ENCODE measurements around the gene AANAT.

Gene AANAT

DNA sequence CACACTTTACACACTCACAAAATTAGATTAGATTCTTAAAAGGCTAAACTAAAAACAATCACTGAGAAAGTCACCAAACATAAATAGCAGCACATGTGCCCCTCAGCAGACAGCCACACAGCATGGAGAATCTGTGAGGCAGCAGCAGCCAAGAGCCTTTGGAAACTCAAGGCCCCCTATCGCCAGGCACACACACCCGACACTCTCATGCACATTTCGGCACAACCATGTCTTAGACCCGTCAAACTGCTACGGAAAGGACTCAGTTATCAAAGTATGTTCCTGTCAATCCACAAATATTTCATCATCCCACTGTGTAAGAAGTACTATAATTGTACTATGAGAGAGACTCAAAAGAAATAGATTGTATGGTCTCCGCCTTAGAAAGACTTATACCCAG lies 35.4 kb upstream of the AANAT start:
- H3K27ac ChIP-seq (ENCODE audit: low read depth, low read length, severe bottlenecking): no peak overlapping the region
- WGBS, 2 experiments (ENCODE audit: insufficient coverage in 2 of 2): 80 to 100% methylated on average over 1 to 2 of the region's 6 CpGs

DNA sequence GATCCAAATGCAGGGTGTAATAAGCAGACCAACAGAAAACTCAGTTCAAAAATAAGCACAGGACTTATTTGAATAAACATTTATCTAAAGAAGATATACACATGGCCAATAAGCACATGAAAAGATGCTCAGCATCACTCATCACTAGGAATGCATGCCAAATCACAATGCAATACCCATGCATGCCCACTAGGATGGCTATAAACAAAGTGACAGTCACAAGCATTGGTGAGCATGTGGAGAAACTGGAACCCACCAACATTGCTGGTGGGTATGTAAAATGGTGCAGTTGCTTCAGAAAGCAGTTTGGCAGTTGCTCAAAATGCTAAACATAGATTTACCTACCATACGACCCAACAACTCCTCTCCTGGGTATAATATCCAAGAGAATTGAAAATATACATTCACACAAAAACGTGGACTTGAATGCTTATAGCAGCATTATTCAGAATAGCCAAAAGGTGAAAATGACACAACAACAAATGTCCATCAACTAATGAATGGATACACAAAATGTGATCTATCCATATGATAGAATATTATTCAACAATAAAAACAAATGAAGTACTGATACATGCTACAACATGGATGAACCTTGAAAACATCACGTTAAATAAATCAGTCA lies 34.6 kb upstream of the AANAT start:
- Histone ChIP-seq H3K27ac (ENCODE audit: low read depth, low read length, severe bottlenecking) (no peak overlapping the region), H3K4me1 (ENCODE audit: control insufficient read depth, insufficient read depth, low read length, poor library complexity, severe bottlenecking) (no peaks in the 10 kb centered on the region), H3K36me3 (ENCODE audit: control insufficient read depth, insufficient read depth, low read length) (no peaks in the 10 kb centered on the region), H3K4me3 (ENCODE audit: extremely low read depth, insufficient read depth, low read length, poor library complexity, severe bottlenecking) (no peak overlapping the region), H3K9me3 (ENCODE audit: control insufficient read depth, low read length) (no peaks in the 10 kb centered on the region)
- WGBS, 2 experiments (ENCODE audit: insufficient coverage in 2 of 2): 93 to 100% methylated on average over 2 to 3 of the region's 3 CpGs

More for the DNA sequence above, 35.4 kb upstream of the AANAT start:
- Histone ChIP-seq H3K36me3 (ENCODE audit: control insufficient read depth, insufficient read depth, low read length) (no peaks in the 10 kb centered on the region), H3K4me3 (ENCODE audit: extremely low read depth, insufficient read depth, low read length, poor library complexity, severe bottlenecking) (no peak overlapping the region), H3K4me1 (ENCODE audit: control insufficient read depth, insufficient read depth, low read length, poor library complexity, severe bottlenecking) (no peaks in the 10 kb centered on the region), H3K9me3 (ENCODE audit: control insufficient read depth, low read length) (no peaks in the 10 kb centered on the region)

DNA sequence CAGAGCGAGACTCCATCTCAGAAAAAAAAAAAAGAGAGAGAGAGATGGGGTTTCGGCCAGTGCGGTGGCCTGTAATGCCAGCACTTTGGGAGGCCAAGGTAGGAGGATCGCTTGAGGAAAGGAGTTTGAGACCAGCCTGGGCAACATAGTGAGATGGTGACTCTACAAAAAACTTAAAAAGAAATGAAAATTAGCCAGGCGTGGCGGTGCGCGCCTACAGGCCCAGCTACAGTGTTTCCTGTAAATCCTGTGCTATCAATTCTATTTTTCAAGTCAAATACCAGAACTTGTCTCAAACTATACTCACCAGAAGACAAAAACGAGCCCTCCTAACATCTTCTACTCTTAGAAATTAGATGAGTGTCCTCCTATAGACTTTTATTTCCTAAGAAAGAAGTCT lies 33.7 kb upstream of the AANAT start:
- H3K27ac ChIP-seq (ENCODE audit: low read depth, low read length, severe bottlenecking): no peak overlapping the region
- H3K36me3 ChIP-seq (ENCODE audit: control insufficient read depth, insufficient read depth, low read length): no peaks in the 10 kb centered on the region
- H3K4me3 ChIP-seq (ENCODE audit: extremely low read depth, insufficient read depth, low read length, poor library complexity, severe bottlenecking): no peak overlapping the region
- H3K9me3 ChIP-seq (ENCODE audit: control insufficient read depth, low read length): no peaks in the 10 kb centered on the region
- no peaks in the 10 kb centered on the region for H3K4me1 ChIP-seq (ENCODE audit: control insufficient read depth, insufficient read depth, low read length, poor library complexity, severe bottlenecking)
- WGBS, 2 experiments (ENCODE audit: insufficient coverage in 2 of 2): 95 to 97% methylated on average over 8 to 9 of the region's 9 CpGs

DNA sequence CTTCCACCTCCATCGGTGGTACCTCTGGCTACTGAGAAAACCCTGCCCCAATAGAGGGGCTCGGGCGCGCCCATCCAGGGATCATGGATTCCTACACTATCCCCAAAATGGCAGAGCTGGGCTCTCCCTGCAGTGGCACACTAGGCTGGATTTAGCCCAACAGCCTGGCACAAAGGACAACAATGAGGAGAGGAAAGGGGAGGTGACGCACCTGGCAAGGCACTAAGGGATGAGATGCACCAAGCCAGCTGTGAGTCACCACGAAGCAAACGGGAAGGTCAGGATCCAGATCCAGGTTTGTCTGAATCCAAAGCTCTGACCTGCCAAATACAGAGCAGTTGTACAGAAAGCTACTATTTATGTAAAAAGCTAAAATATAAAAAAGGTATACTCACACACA lies 32.5 kb upstream of the AANAT start:
- no peak overlapping the region for H3K4me3 ChIP-seq (ENCODE audit: extremely low read depth, insufficient read depth, low read length, poor library complexity, severe bottlenecking)
- 96 to 100% methylated on average over 1 to 4 of the region's 7 CpGs for WGBS, 2 experiments (ENCODE audit: insufficient coverage in 2 of 2)
- H3K4me1 ChIP-seq (ENCODE audit: control insufficient read depth, insufficient read depth, low read length, poor library complexity, severe bottlenecking): peaks cover 3% of the 10 kb centered on the region

DNA sequence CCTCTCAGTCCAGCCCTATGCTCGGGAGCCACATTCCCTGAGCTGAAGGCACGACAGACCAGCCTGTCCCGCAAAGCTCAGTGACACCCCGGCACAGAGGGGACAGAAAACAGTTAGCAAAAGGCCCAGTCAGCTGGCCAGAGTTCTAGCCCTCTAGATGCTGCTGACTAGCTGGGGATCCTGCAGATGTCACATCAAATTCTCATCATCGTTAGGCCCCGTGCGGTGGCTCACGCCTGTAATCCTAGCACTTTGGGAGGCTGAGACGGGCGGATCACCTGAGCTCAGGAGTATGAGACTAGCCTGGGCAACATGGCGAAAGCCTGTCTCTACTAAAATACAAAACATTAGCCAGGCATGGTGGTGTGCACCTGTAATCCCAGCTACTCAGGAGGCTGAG lies 31.7 kb upstream of the AANAT start:
- no peak overlapping the region for H3K27ac ChIP-seq (ENCODE audit: low read depth, low read length, severe bottlenecking)
- H3K9me3 ChIP-seq (ENCODE audit: control insufficient read depth, low read length): no peaks in the 10 kb centered on the region
- no peaks in the 10 kb centered on the region for H3K36me3 ChIP-seq (ENCODE audit: control insufficient read depth, insufficient read depth, low read length)
- H3K4me3 ChIP-seq (ENCODE audit: extremely low read depth, insufficient read depth, low read length, poor library complexity, severe bottlenecking): no peak overlapping the region
- H3K4me1 ChIP-seq (ENCODE audit: control insufficient read depth, insufficient read depth, low read length, poor library complexity, severe bottlenecking): peaks cover 5% of the 10 kb centered on the region
- 94 to 99% methylated on average over 9 to 11 of the region's 11 CpGs for WGBS, 2 experiments (ENCODE audit: insufficient coverage in 2 of 2)

More for the DNA sequence above, 32.5 kb upstream of the AANAT start:
- H3K27ac ChIP-seq (ENCODE audit: low read depth, low read length, severe bottlenecking): no peak overlapping the region
- no peaks in the 10 kb centered on the region for H3K36me3 ChIP-seq (ENCODE audit: control insufficient read depth, insufficient read depth, low read length)
- H3K9me3 ChIP-seq (ENCODE audit: control insufficient read depth, low read length): no peaks in the 10 kb centered on the region

DNA sequence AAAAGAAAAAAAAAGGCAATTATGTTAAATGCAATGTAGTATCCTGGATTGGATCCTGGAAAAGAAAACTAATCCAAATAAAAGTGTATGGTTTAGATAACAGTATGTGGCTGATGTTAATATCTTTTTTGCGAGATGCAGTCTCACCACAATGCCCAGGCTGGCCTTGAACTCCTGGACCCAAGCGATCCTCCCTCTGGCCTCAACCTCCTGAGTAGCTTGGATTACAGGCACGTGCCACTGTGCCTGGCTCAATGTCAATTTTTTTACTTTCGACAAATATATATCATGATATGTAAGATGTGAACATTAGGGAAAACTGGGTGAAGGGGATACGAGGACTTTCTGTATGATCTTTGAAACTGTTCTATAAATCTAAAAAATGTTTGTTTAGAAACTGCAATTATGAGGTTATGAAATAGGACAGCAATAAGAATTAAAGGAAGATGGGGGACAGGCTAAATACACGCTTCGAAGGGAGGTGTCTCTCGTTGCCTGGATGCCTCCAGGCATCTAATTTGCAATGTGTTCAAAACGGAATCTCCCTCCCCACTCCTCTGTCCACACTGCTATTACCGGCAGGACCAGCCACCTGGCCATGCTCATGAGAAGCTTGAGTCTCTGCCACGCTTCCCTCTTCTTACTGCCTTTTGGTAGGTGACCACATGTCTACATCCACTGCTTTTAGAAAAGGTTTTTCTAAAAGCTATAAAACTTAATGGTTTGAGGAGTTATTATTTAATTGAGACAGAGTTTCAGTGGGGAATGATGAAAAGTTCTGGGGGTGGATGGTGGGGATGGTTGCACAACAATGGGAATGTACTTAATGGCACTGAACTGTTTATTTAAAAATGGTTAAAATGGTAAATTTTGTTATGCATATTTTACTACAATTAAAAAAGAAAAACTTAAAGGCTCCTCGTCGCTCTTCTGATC lies 29.7 kb upstream of the AANAT start:
- Histone ChIP-seq H3K27ac (ENCODE audit: low read depth, low read length, severe bottlenecking) (no peak overlapping the region), H3K4me3 (ENCODE audit: extremely low read depth, insufficient read depth, low read length, poor library complexity, severe bottlenecking) (no peak overlapping the region), H3K36me3 (ENCODE audit: control insufficient read depth, insufficient read depth, low read length) (no peaks in the 10 kb centered on the region), H3K9me3 (ENCODE audit: control insufficient read depth, low read length) (no peaks in the 10 kb centered on the region), H3K4me1 (ENCODE audit: control insufficient read depth, insufficient read depth, low read length, poor library complexity, severe bottlenecking) (peaks cover 9% of the 10 kb centered on the region)
- WGBS, 2 experiments (ENCODE audit: insufficient coverage in 2 of 2): 87 to 95% methylated on average over 7 to 9 of the region's 13 CpGs

DNA sequence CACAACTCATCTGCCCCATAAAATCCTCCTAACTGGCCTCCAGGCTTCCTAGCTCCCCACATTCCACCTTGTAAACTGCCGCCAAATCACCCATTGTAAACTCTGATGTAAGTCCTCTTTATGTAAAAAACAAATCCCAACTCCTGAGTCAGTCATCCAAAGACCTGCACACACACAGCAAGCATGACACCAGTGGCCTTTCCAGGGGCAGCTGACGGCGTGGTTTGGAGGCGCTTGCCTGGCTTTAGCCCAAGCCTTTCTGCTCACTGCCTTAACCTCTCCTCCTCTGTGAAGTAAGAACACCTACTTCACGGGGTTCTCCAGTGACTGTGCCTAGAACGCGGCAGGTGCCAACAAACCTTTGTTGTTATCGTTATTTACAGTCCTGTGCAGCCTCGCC lies 28.5 kb upstream of the AANAT start:
- H3K36me3 ChIP-seq (ENCODE audit: control insufficient read depth, insufficient read depth, low read length): no peaks in the 10 kb centered on the region
- 96 to 97% methylated on average over 7 to 9 of the region's 9 CpGs for WGBS, 2 experiments (ENCODE audit: insufficient coverage in 2 of 2)
- H3K4me3 ChIP-seq (ENCODE audit: extremely low read depth, insufficient read depth, low read length, poor library complexity, severe bottlenecking): no peak overlapping the region
- H3K4me1 ChIP-seq (ENCODE audit: control insufficient read depth, insufficient read depth, low read length, poor library complexity, severe bottlenecking): peaks cover 16% of the 10 kb centered on the region
- H3K27ac ChIP-seq (ENCODE audit: low read depth, low read length, severe bottlenecking): no peak overlapping the region
- no peaks in the 10 kb centered on the region for H3K9me3 ChIP-seq (ENCODE audit: control insufficient read depth, low read length)

DNA sequence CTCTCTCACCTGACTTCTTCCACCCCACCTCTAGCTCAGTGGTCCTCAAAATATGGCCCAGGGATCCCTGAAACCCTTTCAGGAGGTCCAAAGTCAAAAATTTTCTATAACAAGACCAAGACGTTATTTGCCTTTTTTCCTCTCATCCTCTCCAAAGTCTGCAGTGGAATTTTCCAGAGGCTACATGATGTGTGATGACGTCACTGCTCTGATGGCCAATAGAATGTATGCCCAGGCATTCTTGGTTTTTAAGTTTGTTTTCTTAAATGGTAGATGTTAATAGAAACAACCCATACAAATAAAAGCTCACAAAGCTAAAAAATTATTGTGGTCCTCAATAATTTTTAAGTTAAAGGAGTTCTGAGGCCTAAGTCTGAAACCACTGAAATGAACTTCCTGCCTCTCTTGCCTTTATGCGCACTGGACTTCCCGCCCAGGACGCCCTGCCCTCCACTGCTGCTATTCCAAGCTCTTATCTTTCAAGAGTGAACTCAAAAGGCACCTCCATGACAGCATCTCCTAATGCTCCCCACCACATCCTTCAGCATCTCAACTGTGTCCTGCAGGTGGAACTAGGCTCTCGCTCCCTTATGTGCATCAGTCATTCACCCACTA lies 28.0 kb upstream of the AANAT start:
- 89 to 99% methylated on average over 3 to 4 of the region's 6 CpGs for WGBS, 2 experiments (ENCODE audit: insufficient coverage in 2 of 2)

DNA sequence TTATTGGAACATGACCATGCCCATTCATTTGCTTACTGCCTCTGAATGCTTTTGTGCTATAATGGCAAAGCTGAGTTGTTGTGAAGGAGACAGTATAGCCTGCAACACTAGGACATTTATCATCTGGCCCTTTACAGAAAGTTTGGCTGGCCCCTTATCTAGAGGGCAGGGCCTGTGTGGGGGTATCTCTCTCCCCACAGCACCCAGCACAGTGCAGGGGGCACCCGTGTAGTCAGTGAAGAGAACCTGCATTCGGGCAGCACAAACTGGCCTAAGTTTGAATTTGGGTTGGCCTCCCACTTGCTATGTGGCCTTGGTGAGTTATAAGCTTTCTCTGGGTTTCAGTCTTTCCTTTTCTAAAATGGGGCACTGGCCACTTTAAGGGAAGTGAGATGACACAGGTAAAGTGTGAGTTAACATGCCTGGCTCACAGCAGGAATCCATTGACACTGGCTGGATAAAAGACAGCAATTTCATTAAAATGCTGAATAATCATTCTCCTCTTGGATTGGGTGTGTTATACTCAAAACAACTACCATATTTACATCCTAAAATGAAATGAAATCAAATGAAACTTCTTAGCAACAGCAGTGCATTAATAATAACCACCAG lies 26.5 kb upstream of the AANAT start:
- 77% methylated on average over 2 of the region's 2 CpGs; no CpG with 5 or more reads in 1 of the 2 experiments for WGBS, 2 experiments (ENCODE audit: insufficient coverage in 2 of 2)

More for the DNA sequence above, 28.0 kb upstream of the AANAT start:
- Histone ChIP-seq H3K4me3 (ENCODE audit: extremely low read depth, insufficient read depth, low read length, poor library complexity, severe bottlenecking) (no peak overlapping the region), H3K27ac (ENCODE audit: low read depth, low read length, severe bottlenecking) (no peak overlapping the region), H3K9me3 (ENCODE audit: control insufficient read depth, low read length) (no peaks in the 10 kb centered on the region), H3K4me1 (ENCODE audit: control insufficient read depth, insufficient read depth, low read length, poor library complexity, severe bottlenecking) (peaks cover 16% of the 10 kb centered on the region), H3K36me3 (ENCODE audit: control insufficient read depth, insufficient read depth, low read length) (no peaks in the 10 kb centered on the region)

DNA sequence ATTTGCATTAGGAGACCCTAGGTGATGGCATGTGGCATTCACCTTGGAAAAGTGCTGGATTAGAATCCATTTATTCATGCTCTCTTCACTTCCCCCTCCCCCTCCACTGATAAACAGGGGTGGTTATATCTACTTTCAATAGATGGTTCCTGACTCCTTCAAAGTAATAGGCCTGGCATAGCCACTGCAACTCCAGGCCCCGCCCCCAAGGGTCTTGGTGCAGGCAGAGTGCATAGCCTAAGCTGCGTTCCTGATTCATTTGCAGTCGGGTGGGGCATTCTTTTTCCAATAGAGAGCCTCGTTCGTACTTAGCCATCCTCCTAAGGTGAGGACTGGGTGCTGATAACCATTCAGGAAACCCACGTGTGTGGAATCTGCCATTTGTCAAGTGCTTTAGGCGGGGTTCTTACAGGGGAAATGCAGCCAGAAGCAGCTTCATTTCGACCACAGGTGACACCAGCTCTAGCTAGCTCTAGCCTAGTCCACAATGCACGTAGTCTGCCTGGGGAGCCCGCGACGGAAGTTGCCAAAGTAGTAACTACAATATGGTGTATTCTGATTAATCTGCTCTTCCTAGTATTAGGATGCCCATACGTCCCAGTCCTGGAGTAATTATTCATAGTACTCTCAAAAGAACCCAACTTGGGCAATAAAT lies 25.6 kb upstream of the AANAT start:
- WGBS, 2 experiments (ENCODE audit: insufficient coverage in 2 of 2): 67 to 68% methylated on average over 12 to 13 of the region's 13 CpGs
- Histone ChIP-seq H3K27ac (ENCODE audit: low read depth, low read length, severe bottlenecking) (no peak overlapping the region), H3K4me1 (ENCODE audit: control insufficient read depth, insufficient read depth, low read length, poor library complexity, severe bottlenecking) (peaks cover 39% of the 10 kb centered on the region), H3K4me3 (ENCODE audit: extremely low read depth, insufficient read depth, low read length, poor library complexity, severe bottlenecking) (no peak overlapping the region), H3K36me3 (ENCODE audit: control insufficient read depth, insufficient read depth, low read length) (no peaks in the 10 kb centered on the region), H3K9me3 (ENCODE audit: control insufficient read depth, low read length) (no peaks in the 10 kb centered on the region)

More for the DNA sequence above, 26.5 kb upstream of the AANAT start:
- Histone ChIP-seq H3K27ac (ENCODE audit: low read depth, low read length, severe bottlenecking) (no peak overlapping the region), H3K4me3 (ENCODE audit: extremely low read depth, insufficient read depth, low read length, poor library complexity, severe bottlenecking) (no peak overlapping the region), H3K4me1 (ENCODE audit: control insufficient read depth, insufficient read depth, low read length, poor library complexity, severe bottlenecking) (peaks cover 30% of the 10 kb centered on the region), H3K9me3 (ENCODE audit: control insufficient read depth, low read length) (no peaks in the 10 kb centered on the region), H3K36me3 (ENCODE audit: control insufficient read depth, insufficient read depth, low read length) (no peaks in the 10 kb centered on the region)
